Breast epithelium (tissue), 3 donors: ENCODE measurements around the gene CRYBG3.

Experiments
- POLR2A ChIP-seq: fragments of 450-650 bp; IDR thresholded peaks from one replicate; pipeline ENCODE4 v1.6.1; 2016; ENCODE audit warnings: antibody characterized with exemption, mild to moderate bottlenecking, moderate library complexity
- POLR2AphosphoS5 ChIP-seq, 3 donors: sonication (generic); formaldehyde crosslinking; IDR thresholded peaks; one replicate each; pipeline ENCODE4 v1.6.1; 2017; ENCODE audit warnings: antibody characterized with exemption in 3 of 3

GRCh38 chr3:97974996-97975395, 153.2 kb downstream of the CRYBG3 start:
- TF ChIP-seq POLR2AphosphoS5 (IDR thresholded peaks at IDR 0.05): no peak
- TF ChIP-seq POLR2A: no peak
